CD4-positive, alpha-beta T cell treated with Interleukin-12 subunit alpha and Interleukin-12 subunit beta, for 1 hour (primary cell): Measurements from ENCODE around the gene FECH.
"Not testable (repeated sequence)": the region's sequence is repeated elsewhere in the genome, so short reads cannot be mapped to it uniquely, and the experiment has no call there.

ENCODE experiments used
- DNase-seq: peaks from one replicate; pipeline ENCODE4 v3.0.0-alpha.2; 2020

FECH gene

GRCh38 chr18:57586251-57587049, at the start of gene FECH:
Gene FECH (minus strand): TSS chr18:57586702. CDS start chr18:57586620, 82 bp downstream.
- DNase-seq, result peak; percentile 75

GRCh38 chr18:57635003-57635822, 48.7 kb upstream of the FECH start:
- DNase-seq, result no peak

GRCh38 chr18:57631697-57632096, 45.2 kb upstream of the FECH start:
- no peak for DNase-seq

- no peak for DNase-seq
Measured at GRCh38 chr18:57630754-57631595, 44.5 kb upstream of the FECH start.

GRCh38 chr18:57630002-57630753, 43.7 kb upstream of the FECH start:
- DNase-seq, result peak; percentile 95

- DNase-seq, result no peak
Measured at GRCh38 chr18:57629422-57629821, 42.9 kb upstream of the FECH start.

GRCh38 chr18:57627488-57627887, 41.0 kb upstream of the FECH start:
- DNase-seq, result no peak

GRCh38 chr18:57624988-57625387, 38.5 kb upstream of the FECH start:
- DNase-seq, result no peak

GRCh38 chr18:57621246-57621604, 34.7 kb upstream of the FECH start:
- no peak for DNase-seq

- no peak for DNase-seq
Measured at GRCh38 chr18:57619876-57620275, 33.4 kb upstream of the FECH start.

GRCh38 chr18:57618910-57619309, 32.4 kb upstream of the FECH start:
- no peak for DNase-seq

GRCh38 chr18:57603871-57604270, 17.4 kb upstream of the FECH start:
- no peak for DNase-seq

GRCh38 chr18:57595347-57595746, 8.8 kb upstream of the FECH start:
- no peak for DNase-seq

GRCh38 chr18:57592716-57593115, 6.2 kb upstream of the FECH start:
- DNase-seq, result not testable (repeated sequence)

- DNase-seq, result no peak
Measured at GRCh38 chr18:57589161-57589560, 2.7 kb upstream of the FECH start.

GRCh38 chr18:57587098-57587661, 678 bp upstream of the FECH start:
- DNase-seq, result no peak

- DNase-seq, result no peak
Measured at GRCh38 chr18:57585855-57586250, 649 bp downstream of the FECH start.

GRCh38 chr18:57585421-57585820, 1.1 kb downstream of the FECH start:
- no peak for DNase-seq

GRCh38 chr18:57584444-57584843, 2.1 kb downstream of the FECH start:
- DNase-seq, result no peak

GRCh38 chr18:57583297-57583835, 3.1 kb downstream of the FECH start:
- DNase-seq, result no peak

GRCh38 chr18:57581301-57581934, 5.1 kb downstream of the FECH start:
- peak; percentile 25 for DNase-seq
